ENCODE measurements around the gene TRIO.

TRIO gene

GRCh38 chr5:14486996-14487896 is 344.1 kb downstream of the TRIO start:
- Histone ChIP-seq H3K4me1 (ENCODE audit: control insufficient read depth in 1 of 2, insufficient read depth in 1 of 2, low read depth in 1 of 2, low read length in 1 of 2) (peaks cover 24 to 25% of the 10 kb centered on the region in 2 experiments), H3K36me3 (no peaks in the 10 kb centered on the region), H3K9me3 (no peaks in the 10 kb centered on the region), H3K4me3 (ENCODE audit: low read depth in 1 of 2, low read length in 1 of 2) (no peak overlapping the region), H3K27me3 (no peaks in the 10 kb centered on the region), H3K27ac (no peak overlapping the region)
- no peak for TF ChIP-seq CTCF (IDR thresholded peaks at IDR 0.05)

- TF ChIP-seq CTCF (IDR thresholded peaks at IDR 0.05): no peak
- Histone ChIP-seq H3K27me3 (no peaks in the 10 kb centered on the region), H3K4me1 (ENCODE audit: control insufficient read depth in 1 of 2, insufficient read depth in 1 of 2, low read depth in 1 of 2, low read length in 1 of 2) (peaks cover 24 to 25% of the 10 kb centered on the region in 2 experiments), H3K9me3 (no peaks in the 10 kb centered on the region), H3K36me3 (no peaks in the 10 kb centered on the region), H3K27ac (no peak overlapping the region), H3K4me3 (ENCODE audit: low read depth in 1 of 2, low read length in 1 of 2) (no peak overlapping the region)
These were observed 344.9 kb downstream of the TRIO start for GRCh38 chr5:14487897-14488570.

DNA sequence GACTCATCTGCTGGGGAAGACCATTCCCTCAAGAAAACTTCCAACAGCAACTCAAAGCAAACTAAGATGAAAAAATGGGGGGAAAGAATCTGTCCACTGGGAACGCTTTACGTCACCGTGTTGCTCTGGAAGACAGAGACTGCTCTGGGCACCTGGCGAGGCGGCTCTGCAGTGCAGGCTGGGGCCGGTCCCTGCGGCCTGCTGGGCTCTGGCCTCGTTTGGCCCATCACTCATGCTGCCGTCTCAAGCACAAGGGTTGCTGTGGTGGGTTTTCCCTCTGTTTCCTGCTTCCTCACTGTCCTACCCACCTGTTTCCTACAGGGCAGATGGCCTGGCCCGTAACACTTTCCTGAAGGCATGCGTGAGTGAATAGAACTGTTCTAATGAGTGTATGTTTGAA is 345.6 kb downstream of the TRIO start:
- Histone ChIP-seq H3K27me3 (no peaks in the 10 kb centered on the region), H3K4me1 (ENCODE audit: control insufficient read depth in 1 of 2, insufficient read depth in 1 of 2, low read depth in 1 of 2, low read length in 1 of 2) (peaks cover 24 to 25% of the 10 kb centered on the region in 2 experiments), H3K36me3 (no peaks in the 10 kb centered on the region), H3K4me3 (ENCODE audit: low read depth in 1 of 2, low read length in 1 of 2) (no peak overlapping the region), H3K27ac (no peak overlapping the region), H3K9me3 (no peaks in the 10 kb centered on the region)
- no peak for TF ChIP-seq CTCF (IDR thresholded peaks at IDR 0.05)

DNA sequence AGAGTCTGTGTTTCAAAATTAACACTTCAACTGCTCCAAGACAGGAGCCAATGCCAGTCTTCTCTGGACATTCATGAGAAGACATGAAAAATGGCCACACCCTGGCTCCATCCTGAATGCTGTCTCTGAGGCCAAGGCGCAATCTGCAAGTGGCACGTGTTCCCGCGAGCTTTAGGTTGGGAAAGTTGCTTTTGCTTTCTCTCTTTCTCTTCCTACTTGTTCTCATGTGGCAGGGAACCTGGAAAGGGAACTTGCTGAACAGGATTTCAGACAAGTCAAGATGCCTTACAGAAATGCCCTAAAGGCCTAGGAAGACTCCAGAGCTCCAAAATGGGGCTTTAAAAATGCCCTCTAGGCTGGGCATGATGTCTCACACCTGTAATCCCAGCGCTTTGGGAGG is 346.5 kb downstream of the TRIO start:
- no peak for TF ChIP-seq CTCF (IDR thresholded peaks at IDR 0.05)
- Histone ChIP-seq H3K4me3 (ENCODE audit: low read depth in 1 of 2, low read length in 1 of 2) (no peak overlapping the region), H3K36me3 (no peaks in the 10 kb centered on the region), H3K9me3 (no peaks in the 10 kb centered on the region), H3K27me3 (no peaks in the 10 kb centered on the region), H3K27ac (no peak overlapping the region), H3K4me1 (ENCODE audit: control insufficient read depth in 1 of 2, insufficient read depth in 1 of 2, low read depth in 1 of 2, low read length in 1 of 2) (peaks cover 24 to 25% of the 10 kb centered on the region in 2 experiments)

- H3K4me1 ChIP-seq (ENCODE audit: control insufficient read depth in 1 of 2, insufficient read depth in 1 of 2, low read depth in 1 of 2, low read length in 1 of 2): peaks cover 25 to 28% of the 10 kb centered on the region in 2 experiments
- H3K27me3 ChIP-seq: no peaks in the 10 kb centered on the region
- no peak overlapping the region for H3K27ac ChIP-seq
- no peaks in the 10 kb centered on the region for H3K9me3 ChIP-seq
- no peak for TF ChIP-seq CTCF (IDR thresholded peaks at IDR 0.05)
- no peak overlapping the region for H3K4me3 ChIP-seq (ENCODE audit: low read depth in 1 of 2, low read length in 1 of 2)
- no peaks in the 10 kb centered on the region for H3K36me3 ChIP-seq
These were observed 347.2 kb downstream of the TRIO start for GRCh38 chr5:14490309-14490711.

All from neutrophil (primary cell).